Liver (tissue), 9 donors: Measurements from ENCODE around the gene GAB2. TPM values are rescaled to one million over a fixed set of nuclear protein-coding genes. Genes with fewer than 3 reads are reported as not detected.

Experiments used
- DNase-seq: peaks from one replicate; pipeline ENCODE4 v3.0.0-alpha.2; 2017; ENCODE audit warnings: low spot score
- H3K27ac ChIP-seq, 2 donors: one replicate each; pipeline ENCODE4 v1.7.0; 2013; ENCODE audit warnings: inconsistent platforms in 2 of 2, low read length in 2 of 2, control low read depth in 1 of 2, low read depth in 1 of 2, mild to moderate bottlenecking in 1 of 2
- H3K27me3 ChIP-seq, 4 donors: one replicate each; pipeline versions ENCODE4 v1.6.1 to v1.7.0; 2013; ENCODE audit warnings: low read length in 3 of 4, inconsistent platforms in 1 of 4, mild to moderate bottlenecking in 1 of 4, moderate library complexity in 1 of 4; ENCODE audit not compliant: control insufficient read depth in 4 of 4, insufficient read depth in 4 of 4
- H3K36me3 ChIP-seq, 4 donors: one replicate each; pipeline versions ENCODE4 v1.6.1 to v1.7.0; 2013; ENCODE audit warnings: low read length in 3 of 4, mild to moderate bottlenecking in 3 of 4, low read depth in 1 of 4, moderate library complexity in 1 of 4; ENCODE audit not compliant: control insufficient read depth in 4 of 4, insufficient read depth in 3 of 4
- H3K4me1 ChIP-seq, 4 donors: one replicate each; pipeline versions ENCODE4 v1.6.1 to v1.7.0; 2013; ENCODE audit warnings: low read length in 3 of 4, mild to moderate bottlenecking in 3 of 4, moderate library complexity in 1 of 4; ENCODE audit not compliant: control insufficient read depth in 4 of 4, insufficient read depth in 4 of 4
- H3K4me3 ChIP-seq, 3 donors: one replicate each; pipeline versions ENCODE4 v1.6.1 to v1.7.0; 2013; ENCODE audit warnings: low read length in 3 of 3, control low read depth in 1 of 3, low read depth in 1 of 3, mild to moderate bottlenecking in 1 of 3
- H3K9ac ChIP-seq, 2 donors: one replicate each; pipeline ENCODE4 v1.7.0; 2013; ENCODE audit warnings: low read length in 2 of 2, mild to moderate bottlenecking in 2 of 2, moderate library complexity in 2 of 2, control low read depth in 1 of 2, low read depth in 1 of 2
- H3K9me3 ChIP-seq, 4 donors: one replicate each; pipeline versions ENCODE4 v1.6.1 to v1.7.0; 2013; ENCODE audit warnings: low read length in 3 of 4; ENCODE audit not compliant: control insufficient read depth in 4 of 4
- EGR1 ChIP-seq, 2 donors: IDR thresholded peaks; 2 replicates each; pipeline ENCODE4 v1.6.1; 2016 to 2018; ENCODE audit warnings: antibody characterized with exemption in 2 of 2, low read depth in 2 of 2
- FOXA1 ChIP-seq: IDR thresholded peaks from 2 replicates; pipeline ENCODE4 v1.6.1; 2016; ENCODE audit warnings: antibody characterized with exemption
- FOXA2 ChIP-seq: IDR thresholded peaks from 2 replicates; pipeline ENCODE4 v1.6.1; 2016; ENCODE audit warnings: antibody characterized with exemption
- GABPA ChIP-seq, 2 donors: IDR thresholded peaks in 1 of 2; conservative IDR thresholded peaks in 1 of 2; 2 replicates each; pipeline ENCODE4 v1.6.1; 2016; ENCODE audit warnings: antibody characterized with exemption in 2 of 2, mild to moderate bottlenecking in 1 of 2, moderate library complexity in 1 of 2
- HNF4A ChIP-seq, 2 donors: conservative IDR thresholded peaks; 2 replicates each; pipeline ENCODE4 v1.6.1; 2016; ENCODE audit warnings: antibody characterized with exemption in 2 of 2, mild to moderate bottlenecking in 2 of 2
- HNF4G ChIP-seq: IDR thresholded peaks from 2 replicates; pipeline ENCODE4 v1.6.1; 2016; ENCODE audit warnings: antibody characterized with exemption
- JUND ChIP-seq, 2 donors: IDR thresholded peaks; 2 replicates each; pipeline ENCODE4 v1.6.1; 2016; ENCODE audit warnings: antibody characterized with exemption in 2 of 2
- RAD21 ChIP-seq, 2 donors: IDR thresholded peaks; 2 replicates each; pipeline ENCODE4 v1.6.1; 2016; ENCODE audit warnings: antibody characterized with exemption in 2 of 2, mild to moderate bottlenecking in 2 of 2
- RXRA ChIP-seq, 2 donors: IDR thresholded peaks; 2 replicates each; pipeline ENCODE4 v1.6.1; 2017 to 2018; ENCODE audit warnings: antibody characterized with exemption in 2 of 2, mild to moderate bottlenecking in 1 of 2
- SP1 ChIP-seq: IDR thresholded peaks from 2 replicates; pipeline ENCODE4 v1.6.1; 2018; ENCODE audit warnings: antibody characterized with exemption, mild to moderate bottlenecking
- YY1 ChIP-seq: IDR thresholded peaks from 2 replicates; pipeline ENCODE4 v1.6.1; 2016; ENCODE audit warnings: antibody characterized with exemption, mild to moderate bottlenecking
- WGBS: extraction: QIAGEN DNeasy Blood & Tissue Kit; methylation state at CpG from one replicate; pipeline ENCODE4 v1.1.7; 2013; 5-methylcytosine and 5-hydroxymethylcytosine counted together
- polyA plus RNA-seq, 2 donors: library from polyadenylated mRNA; stranded (reverse) in 1 of 2; unstranded in 1 of 2; fragments of 200-250 nt in 1 of 2; fragments of >200 nt in 1 of 2; fragmentation: Nextera tagmentation in 1 of 2; extraction: Ambion mirVana in 1 of 2; gene quantifications; one replicate each; pipeline versions ENCODE4 v1.2.1 to v1.2.3, GENCODE V29; 2013 to 2015
- total RNA-seq, 2 donors: library from RNA; depleted of rRNA; stranded (reverse); fragments of >200 nt; gene quantifications; one replicate each; pipeline ENCODE4 v1.2.3, GENCODE V29; 2014
- TF ChIP-seq, protein P1 (sequence below): IDR thresholded peaks from 2 replicates; pipeline ENCODE4 v1.6.1; 2016; ENCODE audit warnings: antibody characterized with exemption
- TF ChIP-seq, protein P2 (sequence below): IDR thresholded peaks from 2 replicates; pipeline ENCODE4 v1.6.1; 2016; ENCODE audit warnings: antibody characterized with exemption
- TF ChIP-seq, protein P3 (sequence below): IDR thresholded peaks from 2 replicates; pipeline ENCODE4 v1.6.1; 2016; ENCODE audit warnings: antibody characterized with exemption
- TF ChIP-seq, protein P4 (sequence below): fragments of 150-350 bp; IDR thresholded peaks from 2 replicates; pipeline ENCODE4 v1.5.1; 2017; ENCODE audit warnings: improper control_type of control experiment, low read depth, low read length; ENCODE audit not compliant: missing input control
- TF ChIP-seq, protein P5 (sequence below): IDR thresholded peaks from 2 replicates; pipeline ENCODE4 v1.6.1; 2016; ENCODE audit warnings: antibody characterized with exemption, mild to moderate bottlenecking
- donor health status: healthy.
- donor health status: healthy.
- donor health status: healthy.
- donor health status: healthy.
- donor health status: healthy.

Gene GAB2
- total and polyA plus RNA-seq, 4 donors = 1.3 to 3.6 (median 2.5) TPM

DNA sequence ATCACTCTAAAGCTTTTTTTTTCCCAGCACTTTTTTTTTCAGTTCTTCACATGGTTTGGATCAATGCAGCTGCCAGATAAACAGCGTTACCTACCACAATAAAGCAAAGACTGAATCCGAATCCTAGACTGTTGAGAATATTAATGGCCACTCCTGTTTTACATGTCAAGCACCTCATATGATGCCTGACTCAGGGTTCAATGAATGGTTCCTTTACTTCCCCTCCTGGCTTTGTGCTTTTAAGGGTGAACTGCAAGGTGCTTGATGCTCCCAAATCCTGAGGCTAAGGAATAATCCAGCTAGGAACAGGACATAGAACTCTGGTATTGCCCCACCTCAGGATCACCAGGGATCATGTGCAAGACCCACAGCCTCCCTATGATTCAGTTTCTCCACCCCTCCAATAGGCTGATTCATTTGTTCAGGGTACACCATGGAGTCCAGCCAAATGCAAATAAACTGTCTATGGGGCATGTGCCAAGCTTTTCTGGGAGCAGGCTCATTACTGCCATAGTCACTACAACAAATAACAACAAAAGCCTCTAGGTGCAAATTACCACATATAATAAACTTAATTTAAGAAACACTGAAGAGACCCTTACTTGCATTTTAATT, 104.3 kb downstream of the GAB2 start:
- H3K4me3 ChIP-seq = no peak overlapping the region
- no peak overlapping the region for H3K27ac ChIP-seq
- WGBS = 43% methylated on average over 2 of the region's 2 CpGs
- no peaks in the 10 kb centered on the region for H3K27me3 ChIP-seq
- H3K9ac ChIP-seq = no peak overlapping the region
- H3K4me1 ChIP-seq = peaks cover 3 to 32% (median 23%) of the 10 kb centered on the region in 4 donors
- TF ChIP-seq HNF4G = no peak
- no peak for TF ChIP-seq GABPA (IDR thresholded peaks at IDR 0.05 in 1 of 2, conservative IDR thresholded peaks at IDR 0.05 in 1 of 2)
- peak in 1 of 2 donors; percentile 61 for TF ChIP-seq EGR1 (IDR thresholded peaks at IDR 0.05; ENCODE audit: low read depth in 2 of 2)
- TF ChIP-seq HNF4A (conservative IDR thresholded peaks at IDR 0.05) = peak in 1 of 2 donors; percentile 46
- TF ChIP-seq, protein P1, sequence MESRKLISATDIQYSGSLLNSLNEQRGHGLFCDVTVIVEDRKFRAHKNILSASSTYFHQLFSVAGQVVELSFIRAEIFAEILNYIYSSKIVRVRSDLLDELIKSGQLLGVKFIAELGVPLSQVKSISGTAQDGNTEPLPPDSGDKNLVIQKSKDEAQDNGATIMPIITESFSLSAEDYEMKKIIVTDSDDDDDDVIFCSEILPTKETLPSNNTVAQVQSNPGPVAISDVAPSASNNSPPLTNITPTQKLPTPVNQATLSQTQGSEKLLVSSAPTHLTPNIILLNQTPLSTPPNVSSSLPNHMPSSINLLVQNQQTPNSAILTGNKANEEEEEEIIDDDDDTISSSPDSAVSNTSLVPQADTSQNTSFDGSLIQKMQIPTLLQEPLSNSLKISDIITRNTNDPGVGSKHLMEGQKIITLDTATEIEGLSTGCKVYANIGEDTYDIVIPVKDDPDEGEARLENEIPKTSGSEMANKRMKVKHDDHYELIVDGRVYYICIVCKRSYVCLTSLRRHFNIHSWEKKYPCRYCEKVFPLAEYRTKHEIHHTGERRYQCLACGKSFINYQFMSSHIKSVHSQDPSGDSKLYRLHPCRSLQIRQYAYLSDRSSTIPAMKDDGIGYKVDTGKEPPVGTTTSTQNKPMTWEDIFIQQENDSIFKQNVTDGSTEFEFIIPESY = peak; percentile 32
- no peak for TF ChIP-seq YY1
- no peak for TF ChIP-seq SP1
- TF ChIP-seq FOXA2 = no peak
- TF ChIP-seq, protein P2, sequence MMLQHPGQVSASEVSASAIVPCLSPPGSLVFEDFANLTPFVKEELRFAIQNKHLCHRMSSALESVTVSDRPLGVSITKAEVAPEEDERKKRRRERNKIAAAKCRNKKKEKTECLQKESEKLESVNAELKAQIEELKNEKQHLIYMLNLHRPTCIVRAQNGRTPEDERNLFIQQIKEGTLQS = no peak
- TF ChIP-seq, protein P3, sequence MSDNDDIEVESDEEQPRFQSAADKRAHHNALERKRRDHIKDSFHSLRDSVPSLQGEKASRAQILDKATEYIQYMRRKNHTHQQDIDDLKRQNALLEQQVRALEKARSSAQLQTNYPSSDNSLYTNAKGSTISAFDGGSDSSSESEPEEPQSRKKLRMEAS = no peak
- TF ChIP-seq RXRA (IDR thresholded peaks at IDR 0.05) = peak in 1 of 2 donors; percentile 71
- peak; percentile 52 to 92 for TF ChIP-seq JUND (IDR thresholded peaks at IDR 0.05)
- no peak for TF ChIP-seq RAD21 (IDR thresholded peaks at IDR 0.05)
- TF ChIP-seq, protein P4, sequence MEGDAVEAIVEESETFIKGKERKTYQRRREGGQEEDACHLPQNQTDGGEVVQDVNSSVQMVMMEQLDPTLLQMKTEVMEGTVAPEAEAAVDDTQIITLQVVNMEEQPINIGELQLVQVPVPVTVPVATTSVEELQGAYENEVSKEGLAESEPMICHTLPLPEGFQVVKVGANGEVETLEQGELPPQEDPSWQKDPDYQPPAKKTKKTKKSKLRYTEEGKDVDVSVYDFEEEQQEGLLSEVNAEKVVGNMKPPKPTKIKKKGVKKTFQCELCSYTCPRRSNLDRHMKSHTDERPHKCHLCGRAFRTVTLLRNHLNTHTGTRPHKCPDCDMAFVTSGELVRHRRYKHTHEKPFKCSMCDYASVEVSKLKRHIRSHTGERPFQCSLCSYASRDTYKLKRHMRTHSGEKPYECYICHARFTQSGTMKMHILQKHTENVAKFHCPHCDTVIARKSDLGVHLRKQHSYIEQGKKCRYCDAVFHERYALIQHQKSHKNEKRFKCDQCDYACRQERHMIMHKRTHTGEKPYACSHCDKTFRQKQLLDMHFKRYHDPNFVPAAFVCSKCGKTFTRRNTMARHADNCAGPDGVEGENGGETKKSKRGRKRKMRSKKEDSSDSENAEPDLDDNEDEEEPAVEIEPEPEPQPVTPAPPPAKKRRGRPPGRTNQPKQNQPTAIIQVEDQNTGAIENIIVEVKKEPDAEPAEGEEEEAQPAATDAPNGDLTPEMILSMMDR = no peak
- DNase-seq = no peak
- no peaks in the 10 kb centered on the region for H3K36me3 ChIP-seq
- no peaks in the 10 kb centered on the region for H3K9me3 ChIP-seq

DNA sequence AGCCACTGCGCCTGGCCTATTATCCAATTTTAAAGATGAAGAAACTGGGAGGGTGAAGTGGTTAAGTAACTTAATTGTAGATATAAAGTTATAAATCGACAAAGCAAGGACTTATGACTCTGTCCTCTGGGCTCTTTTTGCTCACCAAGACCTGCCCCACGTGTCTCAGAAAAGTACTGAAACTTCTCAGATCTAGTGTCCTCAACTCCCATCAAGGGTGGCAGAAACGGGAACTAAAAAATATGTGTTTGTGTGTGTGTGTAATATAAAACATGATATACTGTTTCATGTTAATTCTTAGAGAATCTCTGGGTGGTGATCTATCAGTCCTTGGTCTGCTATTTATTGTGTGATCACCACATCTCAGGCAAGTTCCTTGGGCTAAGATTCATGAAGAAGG, 104.9 kb downstream of the GAB2 start:
- H3K27me3 ChIP-seq = no peaks in the 10 kb centered on the region
- H3K27ac ChIP-seq = no peak overlapping the region
- no peak overlapping the region for H3K4me3 ChIP-seq
- no peaks in the 10 kb centered on the region for H3K9me3 ChIP-seq
- H3K36me3 ChIP-seq = no peaks in the 10 kb centered on the region
- peaks cover 3 to 32% (median 23%) of the 10 kb centered on the region in 4 donors for H3K4me1 ChIP-seq
- H3K9ac ChIP-seq = no peak overlapping the region
- WGBS = 83% methylated on average over 4 of the region's 4 CpGs
- DNase-seq = no peak
- TF ChIP-seq, protein P1 = no peak
- no peak for TF ChIP-seq EGR1 (IDR thresholded peaks at IDR 0.05; ENCODE audit: low read depth in 2 of 2)
- TF ChIP-seq, protein P3 = no peak
- no peak for TF ChIP-seq SP1
- TF ChIP-seq, protein P4 = no peak
- TF ChIP-seq RAD21 (IDR thresholded peaks at IDR 0.05) = no peak
- TF ChIP-seq, protein P5, sequence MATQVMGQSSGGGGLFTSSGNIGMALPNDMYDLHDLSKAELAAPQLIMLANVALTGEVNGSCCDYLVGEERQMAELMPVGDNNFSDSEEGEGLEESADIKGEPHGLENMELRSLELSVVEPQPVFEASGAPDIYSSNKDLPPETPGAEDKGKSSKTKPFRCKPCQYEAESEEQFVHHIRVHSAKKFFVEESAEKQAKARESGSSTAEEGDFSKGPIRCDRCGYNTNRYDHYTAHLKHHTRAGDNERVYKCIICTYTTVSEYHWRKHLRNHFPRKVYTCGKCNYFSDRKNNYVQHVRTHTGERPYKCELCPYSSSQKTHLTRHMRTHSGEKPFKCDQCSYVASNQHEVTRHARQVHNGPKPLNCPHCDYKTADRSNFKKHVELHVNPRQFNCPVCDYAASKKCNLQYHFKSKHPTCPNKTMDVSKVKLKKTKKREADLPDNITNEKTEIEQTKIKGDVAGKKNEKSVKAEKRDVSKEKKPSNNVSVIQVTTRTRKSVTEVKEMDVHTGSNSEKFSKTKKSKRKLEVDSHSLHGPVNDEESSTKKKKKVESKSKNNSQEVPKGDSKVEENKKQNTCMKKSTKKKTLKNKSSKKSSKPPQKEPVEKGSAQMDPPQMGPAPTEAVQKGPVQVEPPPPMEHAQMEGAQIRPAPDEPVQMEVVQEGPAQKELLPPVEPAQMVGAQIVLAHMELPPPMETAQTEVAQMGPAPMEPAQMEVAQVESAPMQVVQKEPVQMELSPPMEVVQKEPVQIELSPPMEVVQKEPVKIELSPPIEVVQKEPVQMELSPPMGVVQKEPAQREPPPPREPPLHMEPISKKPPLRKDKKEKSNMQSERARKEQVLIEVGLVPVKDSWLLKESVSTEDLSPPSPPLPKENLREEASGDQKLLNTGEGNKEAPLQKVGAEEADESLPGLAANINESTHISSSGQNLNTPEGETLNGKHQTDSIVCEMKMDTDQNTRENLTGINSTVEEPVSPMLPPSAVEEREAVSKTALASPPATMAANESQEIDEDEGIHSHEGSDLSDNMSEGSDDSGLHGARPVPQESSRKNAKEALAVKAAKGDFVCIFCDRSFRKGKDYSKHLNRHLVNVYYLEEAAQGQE = no peak
- TF ChIP-seq HNF4G = no peak
- TF ChIP-seq FOXA1 = no peak
- TF ChIP-seq, protein P2 = no peak
- no peak for TF ChIP-seq RXRA (IDR thresholded peaks at IDR 0.05)
- TF ChIP-seq YY1 = no peak
- TF ChIP-seq JUND (IDR thresholded peaks at IDR 0.05) = no peak
- no peak for TF ChIP-seq FOXA2
- TF ChIP-seq HNF4A (conservative IDR thresholded peaks at IDR 0.05) = no peak
- TF ChIP-seq GABPA (IDR thresholded peaks at IDR 0.05 in 1 of 2, conservative IDR thresholded peaks at IDR 0.05 in 1 of 2) = no peak
